Stimulated activated CD8-positive, alpha-beta memory T cell treated with anti-CD3 and anti-CD28 coated beads, Interleukin-15, amount 100 ng/mL, for 48 hours (primary cell): ENCODE measurements around the gene SNRPD3.
"Not testable (repeated sequence)": the region's sequence is repeated elsewhere in the genome, so short reads cannot be mapped to it uniquely, and the experiment has no call there.

Experiments used
- DNase-seq, 2 donors: peaks; one replicate each; pipeline ENCODE4 v3.0.0-alpha.2; 2020; ENCODE audit warnings: low read depth in 2 of 2

The SNRPD3 gene

GRCh38 chr22:24609888-24610287 lies 54.1 kb downstream of the SNRPD3 start:
- DNase-seq, result not testable (repeated sequence)

DNA sequence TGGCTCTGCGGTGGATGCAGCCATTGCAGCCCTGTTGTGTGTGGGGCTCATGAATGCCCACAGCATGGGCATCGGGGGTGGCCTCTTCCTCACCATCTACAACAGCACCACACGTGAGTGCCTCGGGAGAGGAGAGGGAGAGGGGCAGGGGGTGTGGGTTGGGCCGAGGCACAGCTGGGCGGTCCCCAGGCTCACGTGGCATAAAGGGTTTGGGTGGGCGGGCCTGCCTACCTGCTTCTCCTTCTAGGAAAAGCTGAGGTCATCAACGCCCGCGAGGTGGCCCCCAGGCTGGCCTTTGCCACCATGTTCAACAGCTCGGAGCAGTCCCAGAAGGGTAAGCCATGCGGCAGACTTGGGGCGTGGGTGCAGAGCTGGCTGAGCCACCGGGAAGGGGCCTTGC lies 59.0 kb downstream of the SNRPD3 start:
- DNase-seq, result not testable (repeated sequence)

DNA sequence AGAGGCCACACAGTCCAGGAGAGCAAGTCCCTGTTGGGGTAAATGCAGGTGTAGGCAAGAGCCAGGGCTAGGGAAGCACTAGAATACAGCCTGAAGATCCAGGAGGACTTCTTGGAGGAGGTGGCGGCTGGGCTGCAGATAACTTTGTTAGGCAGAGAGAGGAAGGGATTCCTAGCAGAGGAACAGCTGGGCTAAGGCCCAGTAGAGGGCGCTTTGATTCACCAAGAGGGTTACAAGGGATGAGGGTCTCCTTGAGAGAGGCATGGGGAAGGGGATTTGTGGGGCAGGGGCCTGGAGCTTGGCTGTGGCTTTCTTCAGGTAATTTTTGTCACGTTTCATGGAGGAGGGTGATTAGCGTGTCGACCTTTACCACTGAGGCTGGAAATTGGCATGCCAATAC lies 65.4 kb downstream of the SNRPD3 start:
- DNase-seq, result not testable (repeated sequence)

DNA sequence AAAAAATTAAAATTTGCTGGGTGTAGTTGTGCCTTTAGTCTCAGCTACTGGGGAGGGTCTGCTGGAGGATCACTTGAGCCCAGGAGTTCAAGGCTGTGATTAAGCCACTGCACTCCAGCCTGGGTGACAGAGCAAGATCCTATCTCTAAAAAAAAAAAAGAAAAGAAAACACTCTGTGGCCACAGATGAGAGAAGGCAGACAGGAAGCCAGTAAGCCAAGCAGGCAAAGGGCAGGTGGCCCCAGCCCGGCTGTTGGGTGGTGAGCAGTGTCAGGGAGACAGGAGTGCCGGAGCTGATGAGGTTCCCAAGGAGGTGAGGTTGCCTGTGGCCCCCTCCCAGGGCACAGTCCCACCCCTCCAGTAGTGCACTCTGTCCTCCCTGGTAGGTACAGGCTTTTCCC lies 66.8 kb downstream of the SNRPD3 start:
- not testable (repeated sequence) for DNase-seq
